Activated gamma-delta T cell treated with anti-CD3 and anti-CD28 coated beads, Interleukin-2, amount 50 U/mL, for 16 hours (primary cell): ENCODE results near the gene CARM1.
"Not testable (repeated sequence)": the region's sequence is repeated elsewhere in the genome, so short reads cannot be mapped to it uniquely, and the experiment has no call there.

Experiments used
- DNase-seq: peaks from one replicate; pipeline ENCODE4 v3.0.0-alpha.2; 2020; ENCODE audit warnings: low read depth

CARM1 gene

GRCh38 chr19:10928563-10929401, 57.4 kb downstream of the CARM1 start, which contains the start of the genes TIMM29 and YIPF2:
Gene TIMM29 (plus strand): TSS chr19:10928811. CDS start chr19:10928823, 12 bp downstream.
Gene YIPF2 (minus strand): TSS chr19:10928639. CDS start chr19:10928410, 229 bp downstream.
- peak; percentile 91 for DNase-seq

DNA sequence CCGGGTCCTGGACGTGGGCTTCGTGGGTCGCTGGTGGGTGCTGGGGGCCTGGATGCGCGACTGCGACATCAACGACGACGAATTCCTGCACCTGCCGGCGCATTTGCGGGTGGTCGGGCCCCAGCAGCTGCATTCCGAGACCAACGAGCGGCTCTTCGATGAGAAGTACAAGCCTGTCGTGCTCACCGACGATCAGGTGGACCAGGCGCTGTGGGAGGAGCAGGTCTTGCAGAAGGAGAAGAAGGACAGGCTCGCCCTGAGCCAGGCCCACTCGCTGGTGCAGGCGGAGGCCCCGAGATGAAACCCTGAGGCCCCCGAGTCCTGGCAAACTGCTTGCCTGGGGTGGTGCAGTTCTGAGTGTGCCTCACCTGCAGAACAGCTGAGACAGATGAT, 58.0 kb downstream of the CARM1 start:
- DNase-seq: no peak

- DNase-seq: no peak
These were observed 64.2 kb downstream of the CARM1 start for GRCh38 chr19:10935371-10936059.

DNA sequence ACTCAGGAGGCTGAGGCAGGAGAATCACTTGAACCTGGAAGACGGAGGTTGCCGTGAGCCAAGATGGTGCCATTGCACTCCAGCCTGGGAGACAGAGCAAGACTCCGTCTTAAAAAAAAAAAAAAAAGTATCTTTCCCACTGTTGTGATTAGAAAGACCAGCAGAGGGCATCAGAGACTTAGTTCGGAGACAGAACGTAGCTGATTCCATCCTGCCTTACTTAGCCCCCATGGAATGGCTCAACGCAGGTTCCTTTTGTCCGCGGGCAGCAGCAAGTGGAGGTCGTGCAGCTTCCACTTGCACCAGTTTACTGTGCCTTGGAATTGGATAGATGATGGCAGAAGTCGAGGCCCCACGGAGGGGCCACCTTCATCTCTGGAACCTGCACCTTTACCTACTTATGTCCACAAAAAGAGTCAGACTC, 65.3 kb downstream of the CARM1 start:
- DNase-seq: no peak

DNA sequence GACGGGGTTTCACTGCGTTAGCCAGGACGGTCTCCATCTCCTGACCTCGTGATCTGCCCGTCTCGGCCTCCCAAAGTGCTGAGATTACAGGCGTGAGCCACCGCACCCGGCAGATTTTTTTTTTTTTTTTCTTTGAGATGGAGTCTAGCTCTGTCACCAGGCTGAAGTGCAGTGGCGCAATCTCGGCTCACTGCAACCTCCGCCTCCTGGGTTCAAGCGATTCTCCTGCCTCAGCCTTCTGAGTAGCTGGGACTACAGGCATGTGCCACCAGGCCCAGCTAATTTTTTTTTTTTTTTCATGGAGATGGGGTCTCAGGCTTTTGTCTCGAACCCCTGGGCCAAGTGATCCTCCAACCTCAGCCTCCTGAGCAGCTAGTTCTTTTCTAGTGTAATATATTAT, 70.3 kb downstream of the CARM1 start:
- DNase-seq: not testable (repeated sequence)

GRCh38 chr19:10943412-10943811, 72.1 kb downstream of the CARM1 start:
- DNase-seq: not testable (repeated sequence)

DNA sequence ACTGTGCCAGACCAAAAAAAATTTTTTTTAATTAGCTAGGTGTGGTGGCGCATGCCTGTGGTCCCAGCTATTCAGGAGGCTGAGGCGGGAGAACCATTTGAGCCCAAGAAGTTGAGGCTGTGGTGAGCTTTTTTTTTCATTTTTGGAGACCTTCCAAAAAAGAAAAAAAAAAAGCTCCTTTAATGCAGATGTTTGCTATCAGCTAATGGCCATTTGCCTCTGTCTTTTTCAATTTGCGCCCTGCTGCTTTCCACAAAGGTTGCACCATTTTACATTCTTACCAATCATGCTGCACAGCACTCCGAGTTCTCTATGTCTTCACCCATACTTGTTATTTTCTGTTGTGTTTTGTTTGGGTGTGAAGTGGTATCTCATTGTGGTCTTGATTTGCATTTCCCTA, 73.9 kb downstream of the CARM1 start:
- no peak for DNase-seq

DNA sequence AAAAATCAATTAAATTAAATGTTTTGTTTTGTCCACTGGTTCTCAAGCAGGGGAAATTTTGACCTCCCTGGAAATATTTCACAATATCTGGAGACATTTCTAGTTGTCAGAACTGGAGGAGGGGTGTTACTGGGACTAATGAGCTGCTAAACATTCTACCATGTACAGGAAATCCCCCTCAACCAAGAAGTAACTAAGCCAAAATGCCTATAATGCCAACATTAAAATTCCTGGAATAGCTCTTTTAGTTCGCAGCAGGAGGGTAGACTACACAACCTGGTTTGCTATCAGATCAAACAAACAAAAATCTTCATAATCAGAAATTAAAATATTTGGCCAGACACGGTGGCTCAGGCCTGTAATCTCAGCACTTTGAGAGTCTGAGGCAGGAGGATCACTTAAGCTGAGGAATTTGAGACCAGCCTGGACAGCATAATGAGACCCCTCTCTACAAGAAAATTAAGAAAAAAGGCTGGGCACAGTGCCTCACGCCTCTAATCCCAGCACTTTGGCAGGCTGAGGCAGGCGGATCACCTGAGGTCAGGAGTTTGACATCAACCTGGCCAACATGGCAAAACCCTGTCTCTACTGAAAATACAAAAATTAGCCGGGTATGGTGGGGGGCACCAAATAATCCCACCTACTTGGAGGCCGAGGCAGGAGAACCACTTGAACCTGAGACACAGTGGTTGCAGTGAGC, 75.8 kb downstream of the CARM1 start:
- DNase-seq: no peak

DNA sequence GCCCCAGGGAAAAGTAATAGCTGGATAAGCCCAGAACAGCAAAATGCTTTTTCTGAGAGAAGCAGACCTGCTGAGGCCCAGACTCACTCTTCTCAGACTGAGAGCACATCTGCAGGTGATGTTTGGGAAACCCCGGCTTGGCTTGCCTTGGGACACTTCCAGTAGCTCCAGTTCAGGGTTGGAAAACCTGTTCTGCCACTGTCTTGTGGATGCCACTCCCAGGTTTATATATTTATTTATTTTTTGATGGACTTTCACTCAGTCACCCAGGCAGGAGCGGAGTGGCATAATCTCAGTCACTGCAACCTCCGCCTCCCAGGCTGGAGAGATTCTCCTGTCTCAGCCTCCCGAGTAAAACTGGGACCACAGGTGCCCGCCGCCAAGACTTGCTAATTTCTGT, 81.5 kb downstream of the CARM1 start:
- DNase-seq: no peak

DNA sequence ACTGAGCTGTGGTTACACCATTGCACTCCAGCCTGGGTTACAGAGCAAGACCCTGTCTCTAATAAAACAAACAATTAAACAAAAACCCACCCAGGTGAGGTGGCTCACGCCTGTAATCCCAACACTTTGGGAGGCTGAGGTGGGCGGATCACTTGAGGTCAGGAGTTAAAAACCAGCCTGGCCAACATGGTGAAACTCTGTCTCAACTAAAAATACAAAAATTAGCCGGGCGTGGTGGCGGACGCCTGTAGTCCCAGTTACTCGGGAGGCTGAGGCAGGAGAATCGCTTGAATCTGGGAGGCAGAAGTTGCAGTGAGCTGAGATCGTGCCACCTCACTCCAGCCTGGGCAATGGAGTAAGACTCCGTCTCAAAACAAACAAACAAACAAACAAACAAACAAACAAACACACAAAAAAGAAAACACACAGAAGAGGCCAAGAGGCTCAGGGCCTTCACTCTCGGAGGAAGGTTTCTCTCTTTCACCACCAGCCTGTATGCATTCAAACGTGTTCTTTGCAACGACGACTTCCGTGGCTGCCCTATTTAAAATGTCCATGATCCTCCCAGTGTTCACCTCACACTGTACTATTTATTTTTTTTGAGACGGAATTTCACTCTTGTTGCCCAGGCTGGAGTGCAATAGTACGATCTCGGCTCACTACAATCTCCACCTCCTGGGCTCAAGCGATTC, 88.1 kb downstream of the CARM1 start:
- DNase-seq: not testable (repeated sequence)

DNA sequence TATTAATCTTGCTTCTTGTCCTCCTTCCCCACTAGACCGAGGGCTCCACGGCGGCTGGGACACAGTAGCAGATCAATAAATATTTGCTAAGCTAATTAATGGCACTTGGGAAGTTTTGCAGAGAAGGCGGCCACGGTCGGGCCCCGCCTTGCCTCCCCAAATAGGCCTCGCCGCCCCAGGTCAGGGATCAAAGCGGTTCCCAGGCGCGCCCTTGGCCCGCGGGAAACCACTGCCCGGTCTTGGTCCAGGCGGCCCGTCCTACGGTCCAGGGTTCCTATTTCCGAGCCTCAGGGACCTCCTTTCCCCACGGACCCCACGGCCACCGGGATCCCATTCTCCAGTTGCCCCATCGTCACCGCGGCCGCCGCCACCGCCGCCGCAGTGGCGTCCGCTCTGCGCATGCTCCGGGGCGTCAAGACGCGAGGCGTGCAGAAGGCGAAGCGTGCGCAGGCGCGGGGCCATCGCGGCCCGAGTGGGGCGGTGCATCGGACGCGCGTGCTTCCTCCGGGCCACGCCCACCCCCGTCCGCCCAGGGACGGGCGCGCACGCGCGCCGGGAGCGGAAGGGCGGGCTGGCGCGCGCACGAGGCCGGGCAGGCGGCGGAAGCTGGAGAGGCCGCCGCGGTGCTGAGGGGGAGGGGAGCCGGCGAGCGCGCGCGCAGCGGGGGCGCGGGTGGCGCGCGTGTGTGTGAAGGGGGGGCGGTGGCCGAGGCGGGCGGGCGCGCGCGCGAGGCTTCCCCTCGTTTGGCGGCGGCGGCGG, 89.1 kb downstream of the CARM1 start, which contains the start of gene SMARCA4:
SMARCA4 (plus strand) TSS at position 717 of the 759 bp plus-strand sequence. CDS start 23,122 bp downstream, outside the sequence.
- peak; percentile 97 for DNase-seq

GRCh38 chr19:10961073-10961860, 89.9 kb downstream of the CARM1 start:
- no peak for DNase-seq

DNA sequence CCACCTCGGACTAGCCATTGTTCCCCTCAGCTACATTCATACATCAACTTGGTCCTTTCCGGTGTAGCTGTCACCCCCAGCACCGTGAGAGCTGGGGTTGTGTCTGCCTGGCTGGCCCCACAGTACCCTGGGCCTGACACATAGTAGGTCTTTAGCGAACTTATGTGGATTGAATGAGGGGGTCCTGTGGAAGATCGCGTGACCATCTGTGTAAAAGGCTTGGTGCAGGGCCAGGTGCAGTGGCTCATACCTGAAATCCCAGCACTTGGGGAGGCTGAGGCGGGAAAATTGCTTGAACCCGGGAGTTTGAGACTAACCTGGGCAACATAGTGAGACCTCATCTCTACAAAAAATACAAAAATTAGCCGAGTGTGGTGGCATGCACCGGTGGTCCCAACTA, 91.5 kb downstream of the CARM1 start:
- no peak for DNase-seq

DNA sequence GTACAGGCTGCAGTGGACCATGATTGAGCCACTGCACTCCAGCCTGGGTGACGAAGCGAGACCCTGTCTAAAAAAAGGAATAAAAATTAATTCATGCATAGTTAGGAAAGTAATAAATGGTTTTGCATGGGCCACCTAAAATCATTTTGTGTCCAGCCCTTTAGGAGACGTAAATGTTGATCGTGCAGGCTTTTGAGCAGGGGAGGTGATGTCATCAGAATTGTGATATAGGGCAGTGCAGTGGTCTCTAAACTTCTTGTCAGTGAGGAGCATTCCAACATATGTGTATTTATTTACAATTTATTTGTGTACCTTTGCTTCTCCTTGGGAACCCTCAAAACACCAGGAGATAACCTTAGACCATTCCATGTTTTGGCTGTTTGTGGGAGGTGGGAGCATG, 92.5 kb downstream of the CARM1 start:
- no peak for DNase-seq

GRCh38 chr19:10964903-10965302, 93.5 kb downstream of the CARM1 start:
- no peak for DNase-seq

DNA sequence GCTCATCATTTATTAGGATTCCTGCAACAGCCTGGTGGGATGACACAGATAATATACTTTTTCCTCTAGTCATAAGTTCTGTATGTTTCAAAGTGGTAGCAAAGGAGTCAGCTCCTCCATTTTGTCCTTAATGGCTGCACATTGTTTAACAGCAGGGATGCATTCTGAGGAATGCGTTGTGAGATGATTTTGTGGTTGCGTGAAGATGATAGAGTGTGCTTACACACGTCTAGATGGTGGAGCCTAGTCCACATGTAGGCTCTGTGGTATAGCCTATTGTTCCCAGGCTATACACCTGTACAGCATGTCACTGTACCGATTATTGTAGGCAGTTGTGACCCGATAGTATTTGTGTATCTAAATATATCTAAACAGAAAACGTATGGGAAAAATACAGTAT, 94.0 kb downstream of the CARM1 start:
- DNase-seq: no peak

DNA sequence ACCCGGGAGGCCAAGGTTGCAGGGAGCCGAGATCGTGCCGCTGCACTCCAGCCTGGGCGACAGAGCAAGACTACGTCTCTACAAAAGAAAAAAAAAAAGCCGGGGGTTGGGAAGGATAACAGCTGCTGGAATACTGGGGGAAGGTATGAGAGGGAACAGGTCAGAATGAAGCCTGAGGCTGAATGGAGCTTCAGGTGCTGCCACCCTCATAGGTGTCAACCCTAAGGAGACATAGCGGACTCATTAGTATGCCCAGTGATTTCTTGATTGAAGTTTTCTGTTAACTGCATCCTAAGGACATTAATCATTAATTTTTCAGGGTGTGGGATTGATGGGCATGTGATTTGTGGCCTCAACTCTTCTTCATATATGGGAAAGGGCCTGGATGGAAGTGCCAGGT, 95.5 kb downstream of the CARM1 start:
- no peak for DNase-seq

- DNase-seq: no peak
These were observed 97.3 kb downstream of the CARM1 start for GRCh38 chr19:10968527-10969135.

DNA sequence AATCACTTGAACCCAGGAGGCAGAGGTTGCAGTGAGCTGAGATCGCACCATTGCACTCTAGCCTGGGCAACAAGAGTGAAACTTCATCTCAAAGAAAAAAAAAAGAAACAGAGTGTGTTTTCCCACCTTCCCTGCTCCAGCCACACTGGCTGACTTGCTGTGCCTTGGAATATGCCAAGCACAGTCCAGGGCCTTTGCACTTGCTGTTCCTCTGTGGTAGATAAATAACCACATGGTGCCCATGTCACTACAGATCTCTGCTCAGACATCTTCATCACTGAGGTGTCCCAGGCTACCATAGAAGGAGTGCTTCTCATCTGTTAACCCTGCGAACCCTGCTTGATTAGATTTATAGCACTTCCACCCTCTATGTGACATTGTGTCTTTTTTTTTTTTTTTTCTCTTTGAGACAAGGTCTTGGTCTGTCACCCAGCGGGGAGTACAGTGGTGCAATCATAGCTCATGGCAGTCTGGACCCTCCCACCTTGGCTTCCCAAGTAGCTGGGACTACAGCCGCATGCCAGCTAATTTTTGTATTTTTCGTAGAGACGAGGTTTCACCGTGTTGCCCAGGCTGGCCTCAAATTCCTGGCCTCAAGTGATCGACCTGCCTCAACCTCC, 99.9 kb downstream of the CARM1 start:
- no peak for DNase-seq
